SK-N-MC (cell line): ENCODE measurements around the gene AGER.
"Not testable (repeated sequence)": the region's sequence is repeated elsewhere in the genome, so short reads cannot be mapped to it uniquely, and the experiment has no call there.

ENCODE experiments used
- DNase-seq: peaks from one replicate; pipeline ENCODE4 v3.0.0-alpha.2; 2011; ENCODE audit warnings: low read depth, low spot score
- H3K27ac ChIP-seq: fragments of 200-600 bp; sonication (generic); 2 replicates; pipeline ENCODE4 v1.5.1; 2016; ENCODE audit warnings: mixed run types
- H3K36me3 ChIP-seq: fragments of 200-600 bp; sonication (generic); 2 replicates; pipeline ENCODE4 v1.6.1; 2017; ENCODE audit warnings: antibody characterized with exemption, low read length, mixed read lengths; ENCODE audit not compliant: insufficient read depth
- H3K4me3 ChIP-seq: fragments of 200-600 bp; sonication (generic); 2 replicates; pipeline ENCODE4 v1.5.1; 2016
- H3K9ac ChIP-seq: fragments of 200-600 bp; sonication (generic); 2 replicates; pipeline ENCODE4 v1.8.0; 2017; ENCODE audit warnings: mixed run types, mixed read lengths; ENCODE audit not compliant: insufficient read length
- H3K9me3 ChIP-seq: fragments of 200-600 bp; sonication (generic); 2 replicates; pipeline ENCODE4 v1.6.1; 2017; ENCODE audit warnings: low read depth, mild to moderate bottlenecking, antibody characterized with exemption, low read length, moderate library complexity, mixed read lengths
- EZH2 ChIP-seq: fragments of 200-600 bp; sonication (generic); IDR thresholded peaks from one replicate; pipeline ENCODE4 v1.6.1; 2017; ENCODE audit warnings: antibody characterized with exemption
- FOXP2 ChIP-seq: optimal IDR thresholded peaks from 2 replicates; pipeline ENCODE3; 2011; ENCODE audit warnings: mild to moderate bottlenecking, moderate library complexity; ENCODE audit not compliant: insufficient read depth; ENCODE audit errors: extremely low read length, control extremely low read depth
- POLR2AphosphoS5 ChIP-seq: IDR thresholded peaks from 2 replicates; pipeline ENCODE4 v1.6.1; 2012; ENCODE audit warnings: mild to moderate bottlenecking, low read depth, low read length, borderline replicate concordance

AGER gene

DNA sequence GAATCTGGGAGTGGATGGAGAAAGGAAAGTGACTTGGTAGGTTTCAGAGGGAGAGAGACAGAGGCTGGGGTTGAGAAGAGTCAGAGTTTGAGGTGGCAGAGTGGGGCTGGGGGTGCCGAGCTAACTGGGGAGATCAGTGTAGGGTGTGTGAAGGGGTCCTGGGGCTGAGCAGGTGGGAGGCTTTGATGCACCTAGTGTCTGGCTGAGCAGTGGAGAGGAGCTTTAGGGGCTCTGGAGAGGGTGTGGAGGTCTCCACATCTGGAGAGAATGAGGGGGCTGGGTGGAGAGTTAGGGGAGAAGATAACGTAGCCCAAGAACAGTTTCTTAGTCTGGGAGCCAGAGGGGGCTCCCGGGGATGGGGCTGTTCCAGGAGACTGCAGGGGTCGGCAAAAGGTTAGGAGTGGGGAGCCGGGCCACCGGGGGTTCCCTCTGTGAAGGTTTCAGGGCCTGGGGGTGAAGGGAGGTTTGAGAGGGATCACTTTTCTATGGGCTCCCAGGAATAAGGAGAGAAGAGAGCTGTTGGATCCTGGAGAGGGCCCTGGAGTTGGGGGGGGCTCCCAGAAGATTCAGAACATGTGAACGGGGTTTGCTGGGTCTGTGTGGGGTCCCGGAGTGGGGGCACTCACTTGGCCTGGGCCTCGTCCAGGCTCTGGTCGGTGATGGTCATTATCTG lies 5.2 kb upstream of the AGER start:
- no peak for TF ChIP-seq POLR2AphosphoS5
- TF ChIP-seq FOXP2 = no peak
- no peak for TF ChIP-seq EZH2
- peaks cover 21% of the 10 kb centered on the region for H3K36me3 ChIP-seq
- H3K4me3 ChIP-seq = peak overlapping the region; percentile 87
- H3K9ac ChIP-seq = peak overlapping the region; percentile 90
- peak overlapping the region; percentile 87 for H3K27ac ChIP-seq
- DNase-seq = no peak
- no peaks in the 10 kb centered on the region for H3K9me3 ChIP-seq

DNA sequence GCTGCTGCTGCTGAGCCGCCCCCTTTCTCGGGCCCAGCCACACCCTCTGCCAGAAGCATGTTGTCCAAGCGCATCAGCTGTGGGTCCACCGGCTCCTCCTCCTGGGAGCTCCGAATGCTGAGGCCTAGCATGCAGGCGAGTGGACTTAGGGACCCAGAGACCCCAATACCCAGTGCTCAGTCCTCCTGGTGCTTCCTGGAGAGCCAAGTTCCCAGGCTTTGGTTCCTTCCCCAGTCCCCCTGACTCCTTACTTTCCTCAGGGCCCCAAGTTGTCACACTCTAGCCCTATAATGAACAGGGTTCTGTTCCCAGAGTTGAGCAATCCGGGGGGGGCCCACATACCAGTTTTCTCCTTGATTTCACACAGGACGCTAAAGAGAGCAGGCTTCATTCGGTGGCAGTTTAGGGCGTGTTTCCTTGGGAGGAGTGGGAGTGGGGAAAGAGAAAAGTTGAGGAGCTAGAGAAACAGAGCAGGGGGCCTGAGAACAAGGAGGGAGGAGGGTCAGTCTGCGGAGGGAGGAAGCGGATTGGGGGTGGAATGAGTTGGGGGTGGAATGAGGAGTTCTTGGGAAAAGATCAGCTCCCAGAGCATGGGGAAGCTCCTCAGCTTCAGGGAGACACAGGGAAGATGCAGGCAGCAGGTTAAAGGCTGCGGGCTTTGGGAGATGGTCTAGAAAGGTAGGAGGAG lies 4.5 kb upstream of the AGER start:
- no peak for TF ChIP-seq EZH2
- no peak; the same call in 1 of the 2 replicates for TF ChIP-seq POLR2AphosphoS5
- Histone ChIP-seq H3K9me3 (no peaks in the 10 kb centered on the region), H3K36me3 (peaks cover 24% of the 10 kb centered on the region), H3K4me3 (peak overlapping the region; percentile 87), H3K9ac (peak overlapping the region; percentile 90), H3K27ac (peak overlapping the region; percentile 87)
- DNase-seq = no peak

DNA sequence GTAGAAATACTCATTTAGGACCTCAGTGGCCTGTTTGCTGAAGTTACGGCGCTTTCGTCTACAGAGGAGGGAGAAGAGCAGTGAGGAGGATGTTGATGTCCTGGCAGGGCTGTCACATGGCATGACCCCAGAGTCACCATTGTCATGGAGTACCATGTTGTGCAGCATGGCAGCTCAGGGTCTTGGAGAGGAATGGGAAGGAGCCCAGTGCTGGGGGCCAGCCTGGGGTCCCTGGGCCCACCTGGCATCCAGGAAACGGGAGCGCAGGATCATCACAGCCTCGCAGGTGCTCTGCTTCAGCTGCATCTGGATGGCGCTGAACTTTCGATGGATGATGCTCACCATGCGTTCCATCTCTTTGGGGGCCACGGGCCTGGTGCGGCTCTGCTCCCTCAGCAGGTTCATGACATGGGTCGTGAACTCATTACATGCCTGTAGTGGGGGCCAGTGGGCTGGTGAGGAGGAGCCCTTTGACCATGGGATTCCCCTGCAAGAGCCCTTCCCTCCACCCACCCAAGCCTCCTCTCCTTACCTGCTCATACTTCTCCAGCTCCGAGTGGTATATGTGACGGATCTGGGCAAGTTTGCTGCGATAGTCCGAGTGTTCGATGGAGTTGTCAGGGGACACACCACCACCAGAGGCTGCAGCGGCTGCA lies 3.8 kb upstream of the AGER start:
- peak overlapping the region; percentile 90 for H3K9ac ChIP-seq
- H3K9me3 ChIP-seq, H3K27ac ChIP-seq, DNase-seq: not testable (repeated sequence)
- H3K4me3 ChIP-seq = peak overlapping the region; percentile 87; the same call in 1 of the 2 replicates
- peaks cover 30% of the 10 kb centered on the region for H3K36me3 ChIP-seq

DNA sequence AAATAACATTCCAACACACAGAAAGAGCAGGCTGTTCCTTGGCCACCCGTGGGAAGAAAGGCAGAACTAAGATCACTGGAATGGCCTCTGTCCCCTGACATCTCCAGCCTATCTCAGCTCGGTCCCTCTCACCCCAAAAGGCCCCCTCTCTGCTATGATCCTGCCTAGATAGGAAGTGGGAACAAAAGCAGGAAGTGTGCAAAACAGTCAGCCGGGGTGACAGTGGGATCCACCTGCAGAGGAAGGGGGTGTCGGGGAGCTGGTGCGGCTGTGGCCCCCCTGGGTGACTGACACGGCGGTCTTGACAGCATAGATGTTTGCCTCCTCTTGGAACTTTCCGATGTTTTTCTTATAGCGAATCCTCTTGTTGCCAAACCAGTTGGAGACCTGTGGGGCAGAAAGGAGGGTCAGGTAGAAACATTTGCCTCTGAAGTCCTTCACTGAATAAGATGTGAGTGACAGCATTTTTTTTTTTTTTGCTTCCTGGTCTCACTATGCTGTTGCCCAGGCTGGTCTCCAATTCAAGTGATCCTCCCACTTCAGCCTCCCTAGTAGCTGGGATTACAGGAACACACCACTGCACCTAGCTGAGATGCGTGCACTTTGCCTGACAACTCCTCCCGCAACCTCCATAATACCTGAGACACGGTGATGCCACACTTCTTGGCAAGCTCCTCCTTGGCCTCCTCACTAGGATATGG lies 3.1 kb upstream of the AGER start:
- peaks cover 36% of the 10 kb centered on the region for H3K36me3 ChIP-seq
- no peaks in the 10 kb centered on the region for H3K9me3 ChIP-seq
- TF ChIP-seq POLR2AphosphoS5 = no peak
- TF ChIP-seq FOXP2 = no peak
- no peak for TF ChIP-seq EZH2
- H3K4me3 ChIP-seq = no peak overlapping the region
- DNase-seq = no peak
- H3K9ac ChIP-seq = peak overlapping the region; percentile 20
- H3K27ac ChIP-seq = peak overlapping the region; percentile 62

DNA sequence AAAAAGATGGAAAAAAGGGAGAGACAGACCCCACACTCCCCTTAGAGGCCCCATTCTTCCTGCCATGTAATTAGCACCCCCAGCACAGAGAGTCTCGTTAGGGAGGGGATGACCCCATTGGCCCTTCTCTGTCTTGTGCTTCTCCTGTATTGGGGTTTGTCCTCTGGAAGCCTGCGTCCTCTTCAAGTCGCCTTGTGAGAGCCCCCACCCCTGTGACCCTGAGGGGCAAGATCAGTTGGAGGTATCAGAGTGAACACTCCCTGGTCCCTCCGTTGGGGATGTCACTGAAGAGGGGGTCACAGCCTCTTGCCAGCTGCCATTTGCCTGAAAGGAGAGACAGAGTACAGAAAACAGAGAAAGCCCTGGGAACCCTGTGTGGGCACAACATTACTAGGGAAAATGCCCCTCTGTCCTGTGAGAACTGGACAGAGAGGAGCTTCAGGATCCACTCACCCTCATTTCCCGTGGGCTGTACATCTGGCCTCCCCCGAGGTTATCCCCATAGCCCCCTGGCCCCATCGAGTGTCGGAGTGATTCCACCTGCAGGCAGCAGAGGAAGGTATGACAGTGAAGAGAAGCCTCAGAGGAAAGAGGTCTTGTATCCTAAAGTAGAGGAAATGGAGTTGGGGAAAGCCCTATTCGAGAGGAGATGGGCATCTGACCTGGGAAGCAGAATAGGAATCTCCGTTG lies 2.2 kb upstream of the AGER start:
- peak overlapping the region; percentile 62 for H3K27ac ChIP-seq
- H3K4me3 ChIP-seq, DNase-seq, H3K9me3 ChIP-seq: not testable (repeated sequence)
- H3K9ac ChIP-seq = peak overlapping the region; percentile 20
- peaks cover 37% of the 10 kb centered on the region for H3K36me3 ChIP-seq

DNA sequence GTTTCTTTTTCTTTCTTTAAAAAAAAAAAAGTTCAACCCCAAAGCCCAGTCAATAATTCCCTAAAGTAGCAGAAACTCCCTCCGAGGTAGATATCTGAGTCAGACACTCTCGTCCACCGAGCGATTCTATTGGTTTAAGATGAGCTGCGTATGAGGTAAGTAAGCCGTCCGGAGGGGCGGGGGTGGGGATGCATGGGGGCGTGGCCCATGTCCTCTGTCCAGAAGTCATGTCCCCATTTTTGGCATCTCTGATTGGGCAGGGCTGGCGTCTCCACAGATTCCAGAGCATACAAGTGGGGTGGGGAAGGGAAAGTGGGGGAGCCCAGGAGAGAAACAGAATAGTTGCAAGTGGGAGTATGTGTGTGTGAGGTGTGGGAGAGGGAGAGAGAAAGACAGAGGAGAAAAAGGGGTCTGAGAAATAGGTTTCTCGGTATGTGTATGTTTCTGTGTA lies 1.7 kb upstream of the AGER start:
- not testable (repeated sequence) for H3K4me3 ChIP-seq, H3K9me3 ChIP-seq, DNase-seq, H3K27ac ChIP-seq, H3K9ac ChIP-seq
- peaks cover 43% of the 10 kb centered on the region for H3K36me3 ChIP-seq

DNA sequence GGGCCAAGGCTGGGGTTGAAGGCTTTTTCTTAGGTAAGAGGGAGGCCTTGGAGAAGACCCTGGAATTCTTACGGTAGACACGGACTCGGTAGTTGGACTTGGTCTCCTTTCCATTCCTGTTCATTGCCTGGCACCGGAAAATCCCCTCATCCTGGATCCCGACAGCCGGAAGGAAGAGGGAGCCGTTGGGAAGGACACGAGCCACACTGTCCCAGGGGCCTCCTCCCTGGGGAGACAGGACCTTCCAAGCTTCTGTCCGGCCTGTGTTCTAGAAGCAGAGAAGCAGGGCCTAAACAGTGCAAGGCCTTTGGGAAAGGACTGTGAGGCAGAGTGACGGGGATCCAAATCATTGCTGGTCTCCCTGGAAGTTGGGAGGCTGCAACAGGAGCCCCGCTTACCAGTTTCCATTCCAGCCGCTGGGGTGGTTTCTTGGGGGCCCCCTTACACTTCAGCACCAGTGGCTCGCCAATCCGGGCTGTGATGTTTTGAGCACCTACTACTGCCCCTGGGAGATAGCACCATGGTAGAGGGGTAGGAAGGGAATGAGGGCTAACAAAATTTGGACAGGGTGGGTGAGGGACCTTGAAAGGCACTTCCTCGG lies 470 bp downstream of the AGER start:
- Histone ChIP-seq H3K9me3 (no peaks in the 10 kb centered on the region), H3K36me3 (peaks cover 46% of the 10 kb centered on the region), H3K4me3 (no peak overlapping the region), H3K9ac (no peak overlapping the region), H3K27ac (peak overlapping the region; percentile 63; the same call in 1 of the 2 replicates)
- no peak for DNase-seq
- no peak for TF ChIP-seq EZH2
- no peak for TF ChIP-seq FOXP2
- peak; percentile 10; the same call in 1 of the 2 replicates for TF ChIP-seq POLR2AphosphoS5

DNA sequence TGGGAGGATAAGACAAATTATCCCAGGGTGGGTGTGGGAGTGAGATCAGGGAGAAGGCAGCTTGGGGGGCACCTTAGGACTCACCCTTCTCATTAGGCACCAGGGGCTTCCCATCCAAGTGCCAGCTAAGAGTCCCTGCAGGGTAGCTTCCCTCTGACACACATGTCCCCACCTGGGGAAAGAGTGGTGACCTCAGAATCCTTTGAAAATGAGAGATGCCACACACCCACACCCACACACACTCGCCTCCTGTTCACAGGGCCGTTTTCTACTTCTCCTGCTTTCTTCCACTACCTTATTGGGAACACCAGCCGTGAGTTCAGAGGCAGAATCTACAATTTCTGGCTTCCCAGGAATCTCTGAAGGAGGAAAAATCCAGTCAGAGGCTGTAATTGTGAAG lies 1.0 kb downstream of the AGER start:
- Histone ChIP-seq H3K9me3 (no peaks in the 10 kb centered on the region), H3K4me3 (no peak overlapping the region), H3K36me3 (peaks cover 42% of the 10 kb centered on the region), H3K27ac (peak overlapping the region; percentile 63; the same call in 1 of the 2 replicates), H3K9ac (no peak overlapping the region)
- TF ChIP-seq EZH2 (no peak), POLR2AphosphoS5 (0 out of 2 replicates have a peak, but pooled peaks have one; percentile 2), FOXP2 (no peak)
- no peak for DNase-seq
